ENCODE measurements around the gene EID2. TPM values are rescaled to one million over a fixed set of nuclear protein-coding genes. Genes with fewer than 3 reads are reported as not detected.

The EID2 gene
- total RNA-seq, 1 donor from 2014 or later, result 11.6 TPM

GRCh38 chr19:39507715-39508364 lies 32.1 kb downstream of the EID2 start:
- TF ChIP-seq, protein P1, sequence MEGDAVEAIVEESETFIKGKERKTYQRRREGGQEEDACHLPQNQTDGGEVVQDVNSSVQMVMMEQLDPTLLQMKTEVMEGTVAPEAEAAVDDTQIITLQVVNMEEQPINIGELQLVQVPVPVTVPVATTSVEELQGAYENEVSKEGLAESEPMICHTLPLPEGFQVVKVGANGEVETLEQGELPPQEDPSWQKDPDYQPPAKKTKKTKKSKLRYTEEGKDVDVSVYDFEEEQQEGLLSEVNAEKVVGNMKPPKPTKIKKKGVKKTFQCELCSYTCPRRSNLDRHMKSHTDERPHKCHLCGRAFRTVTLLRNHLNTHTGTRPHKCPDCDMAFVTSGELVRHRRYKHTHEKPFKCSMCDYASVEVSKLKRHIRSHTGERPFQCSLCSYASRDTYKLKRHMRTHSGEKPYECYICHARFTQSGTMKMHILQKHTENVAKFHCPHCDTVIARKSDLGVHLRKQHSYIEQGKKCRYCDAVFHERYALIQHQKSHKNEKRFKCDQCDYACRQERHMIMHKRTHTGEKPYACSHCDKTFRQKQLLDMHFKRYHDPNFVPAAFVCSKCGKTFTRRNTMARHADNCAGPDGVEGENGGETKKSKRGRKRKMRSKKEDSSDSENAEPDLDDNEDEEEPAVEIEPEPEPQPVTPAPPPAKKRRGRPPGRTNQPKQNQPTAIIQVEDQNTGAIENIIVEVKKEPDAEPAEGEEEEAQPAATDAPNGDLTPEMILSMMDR (IDR thresholded peaks at IDR 0.05; ENCODE audit: insufficient read depth, low read length, poor library complexity, severe bottlenecking), result no peak
- Histone ChIP-seq H3K36me3 (ENCODE audit: control insufficient read depth, insufficient read depth, low read length) (no peaks in the 10 kb centered on the region), H3K4me3 (ENCODE audit: low read depth, low read length) (peak overlapping the region; percentile 37), H3K27me3 (ENCODE audit: control insufficient read depth, insufficient read depth, low read length) (peaks cover 15% of the 10 kb centered on the region)
- DNase-seq (ENCODE audit: low read depth), result no peak

GRCh38 chr19:39506944-39507714 lies 32.8 kb downstream of the EID2 start:
- TF ChIP-seq, protein P1 (IDR thresholded peaks at IDR 0.05; ENCODE audit: insufficient read depth, low read length, poor library complexity, severe bottlenecking), result no peak
- Histone ChIP-seq H3K4me3 (ENCODE audit: low read depth, low read length) (peak overlapping the region; percentile 37), H3K36me3 (ENCODE audit: control insufficient read depth, insufficient read depth, low read length) (no peaks in the 10 kb centered on the region), H3K27me3 (ENCODE audit: control insufficient read depth, insufficient read depth, low read length) (peaks cover 17% of the 10 kb centered on the region)
- DNase-seq (ENCODE audit: low read depth), result peak; percentile 25

GRCh38 chr19:39506598-39506943 lies 33.4 kb downstream of the EID2 start:
- TF ChIP-seq, protein P1 (IDR thresholded peaks at IDR 0.05; ENCODE audit: insufficient read depth, low read length, poor library complexity, severe bottlenecking), result no peak
- DNase-seq (ENCODE audit: low read depth), result no peak
- Histone ChIP-seq H3K36me3 (ENCODE audit: control insufficient read depth, insufficient read depth, low read length) (no peaks in the 10 kb centered on the region), H3K4me3 (ENCODE audit: low read depth, low read length) (no peak overlapping the region), H3K27me3 (ENCODE audit: control insufficient read depth, insufficient read depth, low read length) (peaks cover 16% of the 10 kb centered on the region)

DNA sequence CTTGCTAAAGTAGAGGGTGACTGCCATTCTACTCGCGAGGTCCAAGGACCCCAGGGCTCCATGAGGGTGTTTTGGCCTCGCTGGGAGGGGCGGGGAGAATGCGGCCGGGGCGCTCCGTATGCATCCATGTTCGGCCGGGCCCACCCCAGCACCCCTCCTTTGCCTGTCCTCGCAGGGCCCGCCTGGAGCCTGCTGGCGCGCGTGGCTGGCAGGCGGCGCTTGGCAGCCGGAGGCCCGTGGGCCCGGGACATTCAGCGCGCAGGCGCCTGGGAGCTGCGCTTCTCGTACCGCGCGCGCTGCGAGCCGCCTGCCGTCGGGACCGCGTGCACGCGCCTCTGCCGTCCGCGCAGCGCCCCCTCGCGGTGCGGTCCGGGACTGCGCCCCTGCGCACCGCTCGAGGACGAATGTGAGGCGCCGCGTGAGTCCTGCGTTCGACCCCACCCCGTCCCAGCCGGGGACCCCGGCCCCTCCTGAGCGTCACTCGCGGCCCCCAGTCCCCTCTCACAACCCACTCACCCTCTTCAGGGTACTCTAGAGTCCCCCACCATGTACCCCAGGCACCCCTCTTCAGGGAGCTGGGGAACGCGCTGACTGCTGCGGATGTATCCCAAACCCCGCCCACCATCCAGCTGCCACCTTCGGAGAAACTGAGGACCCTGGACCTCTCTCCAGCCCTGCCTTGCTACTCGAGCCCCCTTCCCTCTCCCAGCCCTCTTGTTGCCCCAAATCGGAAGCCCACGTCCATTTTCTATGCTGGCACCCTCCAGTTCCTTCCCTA lies 37.1 kb downstream of the EID2 start:
- TF ChIP-seq, protein P1 (IDR thresholded peaks at IDR 0.05; ENCODE audit: insufficient read depth, low read length, poor library complexity, severe bottlenecking), result peak; percentile 28
- Histone ChIP-seq H3K4me3 (ENCODE audit: low read depth, low read length) (no peak overlapping the region), H3K27me3 (ENCODE audit: control insufficient read depth, insufficient read depth, low read length) (peaks cover 43% of the 10 kb centered on the region), H3K36me3 (ENCODE audit: control insufficient read depth, insufficient read depth, low read length) (no peaks in the 10 kb centered on the region)
- DNase-seq (ENCODE audit: low read depth), result no peak

GRCh38 chr19:39501340-39501739 lies 38.6 kb downstream of the EID2 start:
- peaks cover 53% of the 10 kb centered on the region for H3K27me3 ChIP-seq (ENCODE audit: control insufficient read depth, insufficient read depth, low read length)
- TF ChIP-seq, protein P1 (IDR thresholded peaks at IDR 0.05; ENCODE audit: insufficient read depth, low read length, poor library complexity, severe bottlenecking), result no peak
- DNase-seq (ENCODE audit: low read depth), result no peak
- no peaks in the 10 kb centered on the region for H3K36me3 ChIP-seq (ENCODE audit: control insufficient read depth, insufficient read depth, low read length)
- H3K4me3 ChIP-seq (ENCODE audit: low read depth, low read length), result no peak overlapping the region
